MM.1S (cell line): Measurements from ENCODE around the gene TRNP1.

Source experiments
- DNase-seq: peaks from one replicate; pipeline ENCODE4 v3.0.0-alpha.2; 2015
- H2AFZ ChIP-seq: fragments of 300-600 bp; sonication (generic); 2 replicates; pipeline ENCODE4 v1.6.0; 2016; ENCODE audit warnings: antibody characterized with exemption, low read length
- H3F3A ChIP-seq: fragments of 300-600 bp; sonication (generic); 2 replicates; pipeline ENCODE4 v1.6.1; 2016; ENCODE audit warnings: mild to moderate bottlenecking, antibody characterized with exemption, low read length, moderate library complexity, mixed read lengths; ENCODE audit not compliant: insufficient read depth
- H3K27ac ChIP-seq: fragments of 300-600 bp; sonication (generic); 2 replicates; pipeline ENCODE4 v1.5.1; 2016; ENCODE audit warnings: mild to moderate bottlenecking, low read length
- H3K27me3 ChIP-seq: fragments of 300-600 bp; sonication (generic); replicated peaks from 2 replicates; pipeline ENCODE4 v1.6.0; 2016; ENCODE audit warnings: low read length; ENCODE audit not compliant: insufficient read depth
- H3K36me3 ChIP-seq: fragments of 300-600 bp; sonication (generic); replicated peaks from 2 replicates; pipeline ENCODE4 v1.6.1; 2016; ENCODE audit warnings: mild to moderate bottlenecking, low read length, mixed read lengths; ENCODE audit not compliant: insufficient read depth
- H3K4me1 ChIP-seq: fragments of 300-600 bp; sonication (generic); 2 replicates; pipeline ENCODE4 v1.6.1; 2016; ENCODE audit warnings: low read length, mixed read lengths
- H3K4me2 ChIP-seq: fragments of 300-600 bp; sonication (generic); 2 replicates; pipeline ENCODE4 v1.6.0; 2016; ENCODE audit warnings: low read depth, low read length
- H3K4me3 ChIP-seq: fragments of 300-600 bp; sonication (generic); 2 replicates; pipeline ENCODE4 v1.5.1; 2016; ENCODE audit warnings: low read length, mixed read lengths
- H3K79me2 ChIP-seq: fragments of 300-600 bp; sonication (generic); 2 replicates; pipeline ENCODE4 v1.6.1; 2016; ENCODE audit warnings: mixed run types, low read length, mixed read lengths
- H3K9ac ChIP-seq: fragments of 300-600 bp; sonication (generic); 2 replicates; pipeline ENCODE4 v1.6.1; 2016; ENCODE audit warnings: low read length, mixed read lengths
- H3K9me2 ChIP-seq: fragments of 300-600 bp; sonication (generic); replicated peaks from 2 replicates; pipeline ENCODE4 v1.6.1; 2016; ENCODE audit warnings: mild to moderate bottlenecking, low read length, mixed read lengths; ENCODE audit not compliant: insufficient read depth
- H3K9me3 ChIP-seq: fragments of 300-600 bp; sonication (generic); replicated peaks from 2 replicates; pipeline ENCODE4 v1.6.1; 2016; ENCODE audit warnings: mild to moderate bottlenecking, low read length, mixed read lengths; ENCODE audit not compliant: insufficient read depth
- H4K20me1 ChIP-seq: fragments of 300-600 bp; sonication (generic); 2 replicates; pipeline ENCODE4 v1.6.1; 2016; ENCODE audit warnings: mild to moderate bottlenecking, low read length, moderate library complexity, mixed read lengths; ENCODE audit not compliant: insufficient read depth
- CTCF ChIP-seq: fragments of 300-600 bp; sonication (generic); IDR thresholded peaks from 2 replicates; pipeline ENCODE4 v1.5.1; 2016; ENCODE audit warnings: antibody characterized with exemption, low read length, mixed read lengths
- EZH2 ChIP-seq: fragments of 300-600 bp; sonication (generic); optimal IDR thresholded peaks from 2 replicates; pipeline ENCODE3; 2017; ENCODE audit warnings: low read depth, mild to moderate bottlenecking, antibody characterized with exemption, low read length, mixed read lengths
- EZH2phosphoT487 ChIP-seq: fragments of 300-600 bp; sonication (generic); IDR thresholded peaks from 2 replicates; pipeline ENCODE4 v1.6.1; 2018; ENCODE audit warnings: antibody characterized with exemption, low read length

Gene TRNP1

GRCh38 chr1:27047914-27048313 lies 54.4 kb downstream of the TRNP1 start:
- H3K27ac ChIP-seq, result no peak overlapping the region
- no peaks in the 10 kb centered on the region for H3K9me2 ChIP-seq
- H3K4me1 ChIP-seq, result peaks cover 4% of the 10 kb centered on the region; the same call in 1 of the 2 replicates
- H3K36me3 ChIP-seq, result no peaks in the 10 kb centered on the region
- H3K4me3 ChIP-seq, result no peak overlapping the region
- TF ChIP-seq CTCF (no peak), EZH2 (no peak), EZH2phosphoT487 (no peak)
- H2AFZ ChIP-seq, result no peak overlapping the region
- no peaks in the 10 kb centered on the region for H4K20me1 ChIP-seq
- no peak for DNase-seq
- no peak overlapping the region for H3K4me2 ChIP-seq
- H3K9me3 ChIP-seq, result no peaks in the 10 kb centered on the region
- no peak overlapping the region for H3K9ac ChIP-seq
- no peaks in the 10 kb centered on the region for H3K79me2 ChIP-seq
- no peaks in the 10 kb centered on the region for H3K27me3 ChIP-seq
- H3F3A ChIP-seq, result no peaks in the 10 kb centered on the region

GRCh38 chr1:27049100-27049499 lies 55.6 kb downstream of the TRNP1 start:
- no peak for TF ChIP-seq CTCF
- TF ChIP-seq EZH2phosphoT487, result no peak
- TF ChIP-seq EZH2, result no peak
- Histone ChIP-seq H3K9me3 (no peaks in the 10 kb centered on the region), H3K4me2 (no peak overlapping the region), H3K27me3 (no peaks in the 10 kb centered on the region), H3K4me3 (no peak overlapping the region), H3K79me2 (no peaks in the 10 kb centered on the region), H4K20me1 (no peaks in the 10 kb centered on the region), H2AFZ (no peak overlapping the region), H3K4me1 (peaks cover 4% of the 10 kb centered on the region; the same call in 1 of the 2 replicates), H3K9ac (no peak overlapping the region), H3K9me2 (no peaks in the 10 kb centered on the region), H3K27ac (no peak overlapping the region), H3K36me3 (no peaks in the 10 kb centered on the region), H3F3A (no peaks in the 10 kb centered on the region)
- DNase-seq, result no peak

GRCh38 chr1:27049607-27050006 lies 56.1 kb downstream of the TRNP1 start:
- TF ChIP-seq EZH2 (no peak), CTCF (no peak), EZH2phosphoT487 (no peak)

More at GRCh38 chr1:27049607-27050006, 56.1 kb downstream of the TRNP1 start:
- Histone ChIP-seq H4K20me1 (no peaks in the 10 kb centered on the region), H3K36me3 (no peaks in the 10 kb centered on the region), H3K9me3 (no peaks in the 10 kb centered on the region), H3K9me2 (no peaks in the 10 kb centered on the region), H3K4me3 (no peak overlapping the region), H3K9ac (no peak overlapping the region), H3K4me2 (no peak overlapping the region), H3K79me2 (no peaks in the 10 kb centered on the region), H3F3A (no peaks in the 10 kb centered on the region), H2AFZ (no peak overlapping the region), H3K4me1 (peaks cover 4% of the 10 kb centered on the region; the same call in 1 of the 2 replicates), H3K27me3 (no peaks in the 10 kb centered on the region), H3K27ac (no peak overlapping the region)
- DNase-seq, result peak; percentile 50
